CD14-positive monocyte (primary cell): ENCODE measurements around the gene KCNB1. TPM values are rescaled to one million over a fixed set of nuclear protein-coding genes. Genes with fewer than 3 reads are reported as not detected.

Experiments used
- DNase-seq, 3 donors: peaks; one replicate each; pipeline ENCODE4 v3.0.0-alpha.2; 2011 to 2022
- H2AFZ ChIP-seq: 2 replicates; pipeline ENCODE4 v1.6.0; 2012; ENCODE audit warnings: mild to moderate bottlenecking, low read depth, low read length, inconsistent platforms; ENCODE audit not compliant: insufficient read depth, poor library complexity, severe bottlenecking
- H3K27ac ChIP-seq, 2 donors: 1 replicate in 1 of 2; 2 replicates in 1 of 2; pipeline ENCODE4 v1.5.1; 2012 to 2013; ENCODE audit warnings: low read length in 2 of 2, control low read depth in 1 of 2, inconsistent platforms in 1 of 2, low read depth in 1 of 2, mild to moderate bottlenecking in 1 of 2
- H3K27me3 ChIP-seq, 2 donors: one replicate each; pipeline versions ENCODE4 v1.6.0 to v1.6.1; 2011 to 2013; ENCODE audit warnings: low read length in 2 of 2; ENCODE audit not compliant: control insufficient read depth in 2 of 2, insufficient read depth in 2 of 2
- H3K36me3 ChIP-seq, 2 donors: replicated peaks in 1 of 2; 1 replicate in 1 of 2; 2 replicates in 1 of 2; pipeline versions ENCODE4 v1.5.1 to v1.6.1; 2012 to 2013; ENCODE audit warnings: low read length in 2 of 2, control low read depth in 1 of 2, inconsistent platforms in 1 of 2, mild to moderate bottlenecking in 1 of 2; ENCODE audit not compliant: insufficient read depth in 2 of 2, control insufficient read depth in 1 of 2
- H3K4me1 ChIP-seq, 2 donors: 1 replicate in 1 of 2; 2 replicates in 1 of 2; pipeline versions ENCODE4 v1.5.1 to v1.6.1; 2012 to 2013; ENCODE audit warnings: low read length in 2 of 2, control low read depth in 1 of 2, inconsistent platforms in 1 of 2, mild to moderate bottlenecking in 1 of 2, moderate library complexity in 1 of 2; ENCODE audit not compliant: insufficient read depth in 2 of 2, control insufficient read depth in 1 of 2
- H3K4me2 ChIP-seq: replicated peaks from 2 replicates; pipeline ENCODE3; 2012; ENCODE audit warnings: low read length, moderate library complexity, mild to moderate bottlenecking; ENCODE audit not compliant: poor library complexity, severe bottlenecking; ENCODE audit errors: extremely low read depth
- H3K4me3 ChIP-seq, 3 experiments: fragments of 200-600 bp in 1 of 3; sonication (generic) in 1 of 3; replicated peaks in 1 of 3; 1 replicate in 2 of 3; 2 replicates in 1 of 3; pipeline ENCODE4 v1.5.1; 2011 to 2013; ENCODE audit warnings: low read length in 3 of 3, mild to moderate bottlenecking in 3 of 3, control low read depth in 2 of 3, low read depth in 2 of 3, inconsistent platforms in 1 of 3, moderate library complexity in 1 of 3
- H3K79me2 ChIP-seq: 2 replicates; pipeline ENCODE4 v1.6.0; 2012; ENCODE audit warnings: mild to moderate bottlenecking, control low read depth, inconsistent platforms, low read length, moderate library complexity; ENCODE audit not compliant: insufficient read depth
- H3K9ac ChIP-seq: 2 replicates; pipeline ENCODE4 v1.6.0; 2017; ENCODE audit warnings: low read length, mild to moderate bottlenecking; ENCODE audit not compliant: insufficient read depth, poor library complexity, severe bottlenecking
- H3K9me3 ChIP-seq, 2 donors: replicated peaks in 1 of 2; 1 replicate in 1 of 2; 2 replicates in 1 of 2; pipeline versions ENCODE4 v1.5.1 to v1.6.1; 2012 to 2013; ENCODE audit warnings: low read length in 2 of 2, control low read depth in 1 of 2; ENCODE audit not compliant: control insufficient read depth in 1 of 2, insufficient read depth in 1 of 2
- H4K20me1 ChIP-seq: 2 replicates; pipeline ENCODE4 v1.6.0; 2012; ENCODE audit warnings: mild to moderate bottlenecking, low read length, control low read depth, moderate library complexity; ENCODE audit not compliant: insufficient read depth
- H3K27ac Mint-ChIP-seq, 7 donors: one replicate each; pipeline ENCODE4 v1.8.0; 2020; ENCODE audit warnings: mild to moderate bottlenecking in 7 of 7, mixed read lengths in 7 of 7, moderate library complexity in 6 of 7, inconsistent platforms in 2 of 7
- H3K27me3 Mint-ChIP-seq, 3 donors: one replicate each; pipeline ENCODE4 v1.8.0; 2021 to 2022; ENCODE audit warnings: low read depth in 3 of 3, mild to moderate bottlenecking in 3 of 3, mixed read lengths in 3 of 3, moderate library complexity in 3 of 3, inconsistent platforms in 1 of 3
- H3K36me3 Mint-ChIP-seq, 2 donors: one replicate each; pipeline ENCODE4 v1.8.0; 2020; ENCODE audit warnings: mixed read lengths in 2 of 2, inconsistent platforms in 1 of 2, mild to moderate bottlenecking in 1 of 2
- H3K4me1 Mint-ChIP-seq: one replicate; pipeline ENCODE4 v1.8.0; 2020; ENCODE audit warnings: mild to moderate bottlenecking, mixed read lengths
- H3K4me3 Mint-ChIP-seq, 2 donors: one replicate each; pipeline ENCODE4 v1.8.0; 2020; ENCODE audit warnings: mild to moderate bottlenecking in 2 of 2, mixed read lengths in 2 of 2, moderate library complexity in 1 of 2
- H3K9me3 Mint-ChIP-seq, 7 donors: one replicate each; pipeline ENCODE4 v1.8.0; 2020 to 2022; ENCODE audit warnings: mixed read lengths in 7 of 7, mild to moderate bottlenecking in 6 of 7, moderate library complexity in 6 of 7, inconsistent platforms in 2 of 7
- WGBS: methylation state at CpG from one replicate; pipeline ENCODE4 v1.1.5; 2013; ENCODE audit warnings: missing lambda C conversion rate; ENCODE audit not compliant: insufficient coverage; 5-methylcytosine and 5-hydroxymethylcytosine counted together
- intact Hi-C, 2 donors: fragments of 100-400 bp; cut with micrococcal nuclease; formaldehyde crosslinking; loops; one replicate each; pipeline versions ENCODE4 v1.15.0 to v1.15.1; 2023
- polyA plus RNA-seq, 3 donors: library from polyadenylated mRNA; depleted of rRNA in 1 of 3; unstranded in 2 of 3; stranded (reverse) in 1 of 3; fragments of 300-500 nt in 2 of 3; fragments of >200 nt in 1 of 3; fragmentation: Illumina TruSeq in 2 of 3; gene quantifications; 1 replicate in 2 of 3; 2 replicates in 1 of 3; pipeline ENCODE4 v1.2.3, GENCODE V29; 2012 to 2021
- TF ChIP-seq, protein P1 (sequence below): fragments of 200-600 bp; IDR thresholded peaks from one replicate; pipeline ENCODE4 v1.8.0; 2022; ENCODE audit warnings: antibody characterized with exemption, mild to moderate bottlenecking

The KCNB1 gene
- polyA plus RNA-seq, 3 donors: not detected

DNA sequence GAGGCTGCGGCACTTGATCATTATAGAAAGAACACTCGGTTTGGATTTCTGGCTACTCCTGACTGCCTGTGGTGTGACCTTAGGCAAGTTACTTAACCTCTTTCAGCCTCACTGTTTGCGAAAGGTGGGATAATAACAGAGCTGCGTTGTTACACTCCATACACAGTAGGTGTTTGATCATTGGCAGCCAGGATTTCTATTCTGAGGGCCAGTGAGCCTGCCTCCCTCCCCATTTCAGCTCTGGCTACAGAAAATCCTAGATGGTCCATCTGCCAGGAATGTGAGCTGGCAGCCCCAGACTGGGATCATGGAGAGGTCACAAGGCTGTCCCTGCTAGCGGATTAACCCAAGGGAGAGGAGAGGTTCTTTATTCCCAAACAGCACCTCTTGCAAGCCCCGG, 2.7 kb downstream of the KCNB1 start:
- H3K27me3 ChIP-seq: peaks cover 18 to 39% of the 10 kb centered on the region in 2 donors
- H3K27ac Mint-ChIP-seq: no peak overlapping the region
- intact Hi-C loops: no loop called here
- no peaks in the 10 kb centered on the region for H4K20me1 ChIP-seq
- H3K27me3 Mint-ChIP-seq: peaks cover 35 to 59% (median 43%) of the 10 kb centered on the region in 3 donors
- no peak for DNase-seq
- H3K9me3 ChIP-seq: no peaks in the 10 kb centered on the region
- no peak overlapping the region for H3K4me3 ChIP-seq
- no peaks in the 10 kb centered on the region for H3K36me3 ChIP-seq
- 85% methylated on average over 3 of the region's 6 CpGs for WGBS
- H3K4me2 ChIP-seq: no peak overlapping the region
- H3K9ac ChIP-seq: no peak overlapping the region
- no peak overlapping the region for H3K4me3 Mint-ChIP-seq
- peaks cover 0 to 10% (median 4%) of the 10 kb centered on the region in 7 donors for H3K9me3 Mint-ChIP-seq
- H2AFZ ChIP-seq: no peak overlapping the region
- H3K4me1 Mint-ChIP-seq: peaks cover 4% of the 10 kb centered on the region
- H3K4me1 ChIP-seq: no peaks in the 10 kb centered on the region
- no peak overlapping the region for H3K27ac ChIP-seq
- H3K36me3 Mint-ChIP-seq: peaks cover 2 to 3% of the 10 kb centered on the region in 2 donors
- no peaks in the 10 kb centered on the region for H3K79me2 ChIP-seq
- TF ChIP-seq, protein P1, sequence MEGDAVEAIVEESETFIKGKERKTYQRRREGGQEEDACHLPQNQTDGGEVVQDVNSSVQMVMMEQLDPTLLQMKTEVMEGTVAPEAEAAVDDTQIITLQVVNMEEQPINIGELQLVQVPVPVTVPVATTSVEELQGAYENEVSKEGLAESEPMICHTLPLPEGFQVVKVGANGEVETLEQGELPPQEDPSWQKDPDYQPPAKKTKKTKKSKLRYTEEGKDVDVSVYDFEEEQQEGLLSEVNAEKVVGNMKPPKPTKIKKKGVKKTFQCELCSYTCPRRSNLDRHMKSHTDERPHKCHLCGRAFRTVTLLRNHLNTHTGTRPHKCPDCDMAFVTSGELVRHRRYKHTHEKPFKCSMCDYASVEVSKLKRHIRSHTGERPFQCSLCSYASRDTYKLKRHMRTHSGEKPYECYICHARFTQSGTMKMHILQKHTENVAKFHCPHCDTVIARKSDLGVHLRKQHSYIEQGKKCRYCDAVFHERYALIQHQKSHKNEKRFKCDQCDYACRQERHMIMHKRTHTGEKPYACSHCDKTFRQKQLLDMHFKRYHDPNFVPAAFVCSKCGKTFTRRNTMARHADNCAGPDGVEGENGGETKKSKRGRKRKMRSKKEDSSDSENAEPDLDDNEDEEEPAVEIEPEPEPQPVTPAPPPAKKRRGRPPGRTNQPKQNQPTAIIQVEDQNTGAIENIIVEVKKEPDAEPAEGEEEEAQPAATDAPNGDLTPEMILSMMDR: no peak

DNA sequence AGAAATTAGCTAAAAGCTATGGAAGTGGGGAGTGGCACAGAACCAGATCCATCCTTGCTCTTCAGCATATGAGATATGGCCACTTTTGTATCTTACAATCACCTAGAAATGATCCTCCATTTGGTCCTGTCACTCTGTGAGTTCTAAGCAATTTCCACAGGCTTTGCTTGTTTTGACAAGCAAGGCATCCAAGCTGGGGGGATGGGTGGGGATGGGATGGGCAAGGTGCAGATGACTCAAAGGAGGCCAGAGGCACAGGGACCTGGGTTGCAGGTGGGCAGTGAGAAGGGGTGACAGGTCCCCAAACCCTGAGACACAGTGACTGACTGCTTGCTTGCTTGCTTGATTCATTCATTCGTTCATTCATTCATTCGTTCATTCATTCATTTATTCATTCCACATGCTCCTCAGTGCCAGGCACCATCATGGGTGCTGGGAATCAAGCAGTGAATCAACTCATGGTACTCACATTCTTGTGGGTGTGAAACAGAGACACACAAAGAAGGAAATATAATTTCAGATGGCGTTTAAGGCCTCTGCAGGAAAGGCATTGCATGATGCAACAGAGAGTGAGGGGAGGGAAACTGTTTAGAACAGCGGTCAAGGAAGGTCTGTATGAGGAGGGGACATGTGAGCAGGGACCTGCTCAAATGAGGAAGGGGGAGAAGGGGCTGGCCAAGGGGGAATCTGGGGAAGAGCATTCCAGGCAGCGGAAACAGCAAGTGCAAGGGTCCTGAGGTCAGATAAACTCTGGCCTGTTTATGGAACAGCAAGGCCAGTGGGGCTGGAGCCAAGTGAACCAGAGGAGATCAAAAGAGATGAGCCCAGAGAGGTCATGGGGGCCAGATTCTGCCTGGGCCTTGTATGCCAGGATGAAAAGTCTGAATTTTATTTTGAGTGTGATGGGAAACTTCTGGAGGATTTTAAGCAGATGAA, 3.4 kb downstream of the KCNB1 start:
- H3K4me2 ChIP-seq: no peak overlapping the region
- H2AFZ ChIP-seq: no peak overlapping the region
- peaks cover 0 to 8% (median 3%) of the 10 kb centered on the region in 7 donors for H3K9me3 Mint-ChIP-seq
- H3K27ac Mint-ChIP-seq: no peak overlapping the region
- DNase-seq: no peak
- H3K4me3 Mint-ChIP-seq: no peak overlapping the region
- H3K36me3 ChIP-seq: no peaks in the 10 kb centered on the region
- H3K36me3 Mint-ChIP-seq: peaks cover 0 to 3% of the 10 kb centered on the region in 2 donors
- peaks cover 11 to 35% of the 10 kb centered on the region in 2 donors for H3K27me3 ChIP-seq
- WGBS: 94% methylated on average over 3 of the region's 5 CpGs
- H3K4me3 ChIP-seq: no peak overlapping the region
- H3K79me2 ChIP-seq: no peaks in the 10 kb centered on the region
- H4K20me1 ChIP-seq: no peaks in the 10 kb centered on the region
- no peaks in the 10 kb centered on the region for H3K4me1 Mint-ChIP-seq
- H3K9ac ChIP-seq: no peak overlapping the region
- intact Hi-C loops: no loop called here
- no peaks in the 10 kb centered on the region for H3K4me1 ChIP-seq
- H3K27ac ChIP-seq: no peak overlapping the region
- TF ChIP-seq, protein P1: no peak
- H3K27me3 Mint-ChIP-seq: peaks cover 30 to 53% (median 40%) of the 10 kb centered on the region in 3 donors
- H3K9me3 ChIP-seq: no peaks in the 10 kb centered on the region
